HEK293T (cell line): ENCODE results near the gene ANGPT4.

ENCODE experiments used
- CTCF ChIA-PET: fragments of 350-600 bp; formaldehyde crosslinking; extraction: SDS; loops from one replicate; lab custom pipeline; 2021; ENCODE audit warnings: antibody characterized with exemption, inconsistent platforms; lab: Yijun Ruan, JAX
- POLR2A ChIA-PET: fragments of 350-600 bp; formaldehyde crosslinking; extraction: SDS; loops from one replicate; lab custom pipeline; 2020; ENCODE audit warnings: antibody characterized with exemption, inconsistent platforms; lab: Yijun Ruan, JAX
- DNase-seq: peaks from one replicate; pipeline ENCODE4 v3.0.0; 2012; ENCODE audit warnings: mixed read lengths; ENCODE audit errors: extremely low spot score
- ARNT ChIP-seq: fragments of 450-650 bp; IDR thresholded peaks from 2 replicates; pipeline ENCODE4 v1.6.1; 2017; ENCODE audit warnings: mild to moderate bottlenecking
- BHLHE40 ChIP-seq: fragments of 450-650 bp; IDR thresholded peaks from 2 replicates; pipeline ENCODE4 v1.6.1; 2016; ENCODE audit warnings: mild to moderate bottlenecking, moderate library complexity, borderline replicate concordance
- CTBP1 ChIP-seq: fragments of 450-650 bp; IDR thresholded peaks from 2 replicates; pipeline ENCODE4 v1.6.1; 2016; ENCODE audit warnings: borderline replicate concordance
- ELF4 ChIP-seq: fragments of 450-650 bp; IDR thresholded peaks from 2 replicates; pipeline ENCODE4 v1.6.1; 2017; ENCODE audit warnings: antibody characterized with exemption
- FOXA1 ChIP-seq: fragments of 450-650 bp; IDR thresholded peaks from 2 replicates; pipeline ENCODE4 v1.6.1; 2016; ENCODE audit warnings: mild to moderate bottlenecking
- FOXK2 ChIP-seq: fragments of 450-650 bp; IDR thresholded peaks from 2 replicates; pipeline ENCODE4 v1.6.1; 2016; ENCODE audit warnings: mild to moderate bottlenecking
- FOXM1 ChIP-seq: fragments of 450-650 bp; IDR thresholded peaks from 2 replicates; pipeline ENCODE4 v1.6.1; 2017; ENCODE audit warnings: mild to moderate bottlenecking, borderline replicate concordance
- HDGF ChIP-seq: fragments of 450-650 bp; IDR thresholded peaks from 2 replicates; pipeline ENCODE4 v1.6.1; 2017; ENCODE audit warnings: antibody characterized with exemption, borderline replicate concordance
- L3MBTL2 ChIP-seq: fragments of 450-650 bp; conservative IDR thresholded peaks from 2 replicates; pipeline ENCODE4 v1.6.1; 2016; ENCODE audit warnings: mild to moderate bottlenecking
- LEF1 ChIP-seq: fragments of 450-650 bp; IDR thresholded peaks from 2 replicates; pipeline ENCODE4 v1.6.1; 2017; ENCODE audit warnings: mild to moderate bottlenecking, borderline replicate concordance
- NFRKB ChIP-seq: fragments of 450-650 bp; IDR thresholded peaks from 2 replicates; pipeline ENCODE4 v1.6.1; 2016; ENCODE audit warnings: mild to moderate bottlenecking, moderate library complexity
- PKNOX1 ChIP-seq: fragments of 450-650 bp; IDR thresholded peaks from 2 replicates; pipeline ENCODE4 v1.6.1; 2016
- SP1 ChIP-seq: fragments of 450-650 bp; IDR thresholded peaks from 2 replicates; pipeline ENCODE4 v1.6.1; 2017
- SUZ12 ChIP-seq: fragments of 450-650 bp; IDR thresholded peaks from 2 replicates; pipeline ENCODE4 v1.6.1; 2016; ENCODE audit warnings: mild to moderate bottlenecking
- TARDBP ChIP-seq: fragments of 450-650 bp; IDR thresholded peaks from 2 replicates; pipeline ENCODE4 v1.6.1; 2016
- ZNF384 ChIP-seq: fragments of 450-650 bp; IDR thresholded peaks from 2 replicates; pipeline ENCODE4 v1.6.1; 2016

The ANGPT4 gene

GRCh38 chr20:919491-919916 is 3.4 kb upstream of the ANGPT4 start:
- TF ChIP-seq PKNOX1: no peak
- no peak for TF ChIP-seq NFRKB
- no peak for TF ChIP-seq BHLHE40
- no peak for TF ChIP-seq HDGF
- no peak for TF ChIP-seq FOXK2
- TF ChIP-seq ELF4: no peak
- TF ChIP-seq ZNF384: no peak
- no peak for TF ChIP-seq TARDBP
- TF ChIP-seq CTBP1: no peak
- CTCF ChIA-PET: no interaction called here
- POLR2A ChIA-PET: no interaction called here

GRCh38 chr20:917416-917815 is 1.3 kb upstream of the ANGPT4 start:
- ChIA-PET POLR2A (no interaction called here), CTCF (no interaction called here)
- no peak for TF ChIP-seq HDGF
- TF ChIP-seq BHLHE40: no peak
- no peak for TF ChIP-seq NFRKB
- TF ChIP-seq FOXA1: no peak
- TF ChIP-seq SUZ12: no peak
- TF ChIP-seq PKNOX1: no peak
- no peak for TF ChIP-seq SP1
- TF ChIP-seq LEF1: no peak
- TF ChIP-seq CTBP1: no peak
- TF ChIP-seq FOXK2: no peak
- TF ChIP-seq ELF4: no peak
- no peak for TF ChIP-seq FOXM1
- no peak for TF ChIP-seq ARNT
- TF ChIP-seq TARDBP: no peak
- TF ChIP-seq ZNF384: no peak
- TF ChIP-seq L3MBTL2: no peak
- DNase-seq: no peak

More at GRCh38 chr20:919491-919916, 3.4 kb upstream of the ANGPT4 start:
- DNase-seq: no peak

- no peak for DNase-seq
- TF ChIP-seq PKNOX1 (no peak), CTBP1 (no peak), LEF1 (no peak), FOXK2 (no peak), ELF4 (no peak), NFRKB (no peak), TARDBP (no peak), ARNT (no peak), SP1 (no peak), L3MBTL2 (no peak), ZNF384 (no peak), FOXA1 (no peak), HDGF (no peak), FOXM1 (no peak), SUZ12 (no peak), BHLHE40 (no peak)
- POLR2A ChIA-PET: no interaction called here
- CTCF ChIA-PET: no interaction called here
Observed at GRCh38 chr20:916825-917224, 691 bp upstream of the ANGPT4 start.

DNA sequence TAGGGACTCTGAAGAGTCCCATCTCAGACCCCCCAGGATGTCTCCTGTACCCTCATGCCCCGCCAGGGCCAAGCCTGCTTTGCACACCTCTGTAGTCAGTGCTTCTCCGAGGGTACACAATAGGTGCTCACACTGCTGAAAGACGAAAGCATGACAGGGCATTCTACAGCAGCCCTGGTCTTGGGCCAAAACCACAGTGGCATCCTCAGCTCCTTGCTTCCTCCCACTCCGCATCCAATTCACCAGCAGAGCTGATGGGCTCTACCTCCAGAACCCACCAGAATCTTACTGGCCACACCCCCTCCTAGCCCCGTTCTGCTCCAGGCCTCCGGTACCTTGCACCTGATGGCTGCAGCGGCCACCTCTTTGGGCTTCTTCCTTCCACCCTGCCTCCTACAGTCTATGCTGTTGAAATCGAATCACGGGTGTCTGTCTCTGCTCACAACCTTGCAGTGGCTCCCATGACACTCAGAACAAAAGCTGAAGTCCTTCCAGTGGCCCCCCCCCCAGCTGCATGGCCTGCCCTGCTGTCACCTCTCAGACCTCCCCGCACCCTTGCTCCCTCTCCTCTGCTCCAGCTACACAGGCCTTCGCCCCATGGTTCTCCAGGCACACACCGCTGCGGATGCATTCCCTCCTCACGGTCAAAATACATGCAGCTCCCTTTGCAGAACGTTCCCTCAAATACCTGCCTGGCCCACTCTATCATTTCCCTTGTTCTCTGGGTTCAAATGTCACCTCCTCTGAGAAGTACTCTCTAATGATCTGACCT is 1.2 kb downstream of the ANGPT4 start:
- POLR2A ChIA-PET: no interaction called here
- CTCF ChIA-PET: no interaction called here
- TF ChIP-seq LEF1 (no peak), L3MBTL2 (no peak), SUZ12 (no peak), HDGF (no peak), ELF4 (no peak), FOXK2 (no peak), ARNT (no peak), PKNOX1 (no peak), TARDBP (no peak), SP1 (no peak), FOXA1 (no peak), FOXM1 (no peak), NFRKB (no peak), ZNF384 (no peak), BHLHE40 (no peak), CTBP1 (no peak)
- DNase-seq: no peak

- DNase-seq: no peak
- ChIA-PET CTCF (no interaction called here), POLR2A (no interaction called here)
- TF ChIP-seq FOXA1 (no peak), CTBP1 (no peak), PKNOX1 (no peak), NFRKB (no peak), ZNF384 (no peak), ARNT (no peak), TARDBP (no peak), L3MBTL2 (no peak)
Observed at GRCh38 chr20:913306-913849, 2.8 kb downstream of the ANGPT4 start.
